GM18907 (cell line): Measurements from ENCODE around the gene MAST1.
A peak's percentile ranks its signal among the peaks of the same experiment; 100 is the strongest.
"Not testable (repeated sequence)": the region's sequence is repeated elsewhere in the genome, so short reads cannot be mapped to it uniquely, and the experiment has no call there.

Experiments used
- ATAC-seq: cut with Tn5 transposase; IDR thresholded peaks from one replicate; pipeline ENCODE4 v1.9.1; 2021; ENCODE audit warnings: mild to moderate bottlenecking, moderate library complexity; ENCODE audit not compliant: unreplicated experiment

Gene MAST1

DNA sequence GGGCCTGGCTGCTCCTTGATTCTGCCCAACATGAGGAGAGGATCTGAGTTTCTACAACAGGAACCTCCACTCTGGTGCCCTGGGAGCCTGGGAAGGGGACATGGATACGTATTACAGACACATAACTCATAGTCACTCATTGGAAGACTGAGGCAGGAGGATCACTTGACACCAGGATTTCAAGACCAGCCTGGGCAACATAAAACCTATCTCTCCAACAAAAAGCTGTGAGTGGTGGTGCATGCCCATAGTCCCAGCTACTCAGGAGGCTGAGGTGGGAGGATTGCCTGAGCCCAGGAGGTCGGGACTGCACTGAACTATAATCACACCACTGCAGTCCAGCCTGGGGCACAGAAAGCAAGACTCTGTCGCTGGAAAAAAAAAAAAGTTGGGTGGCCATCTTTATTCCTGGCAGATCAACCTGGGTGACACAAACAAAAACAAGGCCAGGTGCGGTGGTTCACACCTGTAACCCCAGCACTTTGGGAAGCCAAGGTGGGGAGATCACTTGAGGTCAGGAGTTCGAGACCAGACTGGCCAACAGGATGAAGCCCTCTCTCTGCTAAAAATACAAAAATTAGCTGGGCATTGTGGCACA is 49.8 kb downstream of the MAST1 start:
- ATAC-seq: no peak

DNA sequence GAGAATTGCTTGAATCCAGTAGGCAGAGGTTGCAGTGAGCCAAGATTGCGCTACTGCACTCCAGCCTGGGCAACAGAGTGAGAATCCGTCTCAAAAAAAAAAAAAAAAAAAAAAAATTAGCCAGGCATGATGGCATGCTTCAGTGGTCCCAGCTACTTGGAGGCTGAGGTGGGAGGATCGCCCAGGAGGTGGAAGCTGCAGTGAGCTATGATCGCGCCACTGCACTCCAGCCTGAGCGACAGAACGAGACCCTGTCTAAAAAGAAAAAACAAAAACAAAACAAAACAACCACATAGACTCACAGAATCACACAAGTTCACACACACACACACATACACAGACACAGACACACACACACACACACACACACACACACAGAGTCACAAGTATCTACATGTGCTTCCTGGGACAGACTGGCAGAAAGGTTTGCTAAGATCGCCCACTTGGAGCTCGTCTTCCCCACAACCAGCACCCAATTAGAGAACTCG is 52.0 kb downstream of the MAST1 start:
- not testable (repeated sequence) for ATAC-seq

DNA sequence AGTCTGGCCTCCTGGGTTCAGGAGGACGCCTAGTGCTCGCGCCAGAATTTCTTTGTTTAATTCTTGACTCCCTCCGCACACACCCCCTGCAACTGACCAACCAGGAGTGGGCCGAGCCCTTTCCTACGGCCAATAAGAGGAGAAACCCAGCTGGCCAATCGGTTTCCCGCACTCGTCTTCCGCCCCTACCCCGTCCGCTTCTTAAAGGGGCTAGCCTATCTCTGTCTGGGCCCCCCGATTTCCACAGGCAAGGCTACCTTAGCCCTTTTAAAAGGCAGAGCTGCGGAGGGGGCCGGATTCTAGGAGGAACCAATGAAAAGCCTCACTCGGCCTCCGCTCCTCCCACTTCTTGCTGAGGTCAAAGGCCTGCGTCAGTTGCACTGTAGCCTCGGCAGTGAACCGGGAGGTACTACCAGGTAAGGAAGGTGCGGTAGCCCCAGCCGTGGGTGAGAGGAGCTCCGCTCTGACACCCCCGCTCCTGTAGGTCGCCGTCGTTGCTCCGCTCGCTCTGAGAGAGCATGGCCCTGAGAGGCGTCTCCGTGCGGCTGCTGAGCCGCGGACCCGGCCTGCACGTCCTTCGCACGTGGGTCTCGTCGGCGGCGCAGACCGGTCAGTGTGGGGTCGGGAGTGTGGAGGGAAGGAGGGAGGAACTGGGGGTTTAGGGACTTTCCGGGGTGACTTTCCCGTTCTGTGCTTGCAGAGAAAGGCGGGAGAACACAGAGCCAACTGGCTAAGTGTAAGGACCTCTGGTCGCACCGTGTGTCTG is 52.7 kb downstream of the MAST1 start, which contains the start of gene GCDH:
Gene GCDH (plus strand): TSS at position 374 of the 766 bp plus-strand sequence. CDS start 145 bp downstream, at position 519.
- peak; percentile 89 for ATAC-seq

GRCh38 chr19:12891553-12892021 is 53.3 kb downstream of the MAST1 start:
- no peak for ATAC-seq

DNA sequence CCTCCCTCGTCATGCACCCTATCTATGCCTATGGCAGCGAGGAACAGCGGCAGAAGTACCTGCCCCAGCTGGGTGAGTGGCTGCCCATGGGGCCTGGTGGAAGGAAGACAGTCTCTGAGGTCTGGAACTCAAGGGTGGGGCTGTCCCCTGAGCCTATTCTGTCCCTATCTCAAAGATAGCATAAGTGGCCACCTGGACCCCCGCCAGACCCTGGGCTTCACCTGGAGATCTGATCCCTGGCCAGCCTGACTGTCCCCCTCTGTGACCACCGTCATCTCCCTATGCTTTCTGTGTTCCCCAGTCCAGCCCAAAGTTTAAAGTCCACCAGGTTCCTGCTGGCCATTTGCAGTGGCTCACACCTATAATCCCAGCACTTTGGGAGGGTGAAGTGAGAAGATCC is 55.3 kb downstream of the MAST1 start:
- ATAC-seq: no peak

DNA sequence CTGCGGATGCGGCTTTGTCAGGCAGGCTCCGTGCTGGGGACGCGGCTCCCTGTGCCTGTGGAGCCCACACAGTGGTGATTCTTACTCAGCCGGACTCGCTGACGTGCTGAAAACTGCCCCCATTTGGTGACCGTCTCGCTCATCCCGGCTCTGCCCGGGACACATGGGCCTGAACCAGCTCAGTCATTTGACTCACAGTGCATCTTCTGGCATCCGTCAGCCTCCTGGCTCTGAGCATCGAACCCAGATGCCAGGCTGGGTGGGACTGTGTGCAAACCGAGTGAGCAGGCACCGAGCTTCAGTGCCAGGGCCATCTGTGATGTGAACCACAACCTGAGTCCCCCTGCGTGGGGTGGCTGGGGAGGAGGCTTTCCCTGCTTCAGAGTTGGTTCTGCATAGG is 58.1 kb downstream of the MAST1 start:
- ATAC-seq: no peak

- peak; percentile 74 for ATAC-seq
Observed at GRCh38 chr19:12899891-12900518, 61.7 kb downstream of the MAST1 start.

DNA sequence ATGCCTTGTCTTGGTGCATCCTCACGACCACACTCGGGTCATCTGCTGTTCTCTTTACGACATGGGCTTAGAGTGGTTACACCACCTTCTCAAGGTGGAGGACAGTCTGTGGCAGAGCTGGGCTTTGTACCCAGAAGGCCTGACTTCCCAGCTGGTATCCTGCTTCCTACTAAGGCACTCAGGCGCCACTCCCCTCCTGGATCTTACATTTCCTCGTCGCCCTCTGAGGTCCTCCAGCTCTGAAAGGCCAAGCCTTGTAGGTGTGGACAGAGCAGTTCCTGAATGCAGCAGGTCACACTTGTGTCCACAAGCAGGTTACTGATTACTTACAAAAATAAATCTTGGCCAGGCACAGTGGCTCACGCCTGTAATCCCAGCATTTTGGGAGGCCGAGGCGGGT is 68.9 kb downstream of the MAST1 start:
- no peak for ATAC-seq

DNA sequence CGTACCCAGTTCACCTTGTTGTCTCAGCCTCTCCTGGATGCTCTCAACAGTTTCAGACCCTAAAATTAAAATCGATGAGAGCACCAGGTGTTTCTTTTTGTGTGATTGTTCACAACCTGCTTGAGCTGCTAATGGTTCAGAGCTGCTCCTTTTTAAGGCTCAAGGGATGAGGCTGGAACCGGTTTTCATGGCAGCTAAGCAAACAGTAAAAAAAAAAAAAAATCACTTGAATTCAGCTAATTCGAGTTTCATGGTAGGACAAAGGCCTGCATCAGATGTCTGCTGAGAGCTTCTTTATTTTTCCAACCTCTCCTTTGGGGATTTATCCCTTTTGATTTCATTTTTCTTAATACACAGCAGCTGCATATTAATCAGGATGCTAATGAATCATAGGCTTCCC is 74.3 kb downstream of the MAST1 start:
- ATAC-seq: no peak

DNA sequence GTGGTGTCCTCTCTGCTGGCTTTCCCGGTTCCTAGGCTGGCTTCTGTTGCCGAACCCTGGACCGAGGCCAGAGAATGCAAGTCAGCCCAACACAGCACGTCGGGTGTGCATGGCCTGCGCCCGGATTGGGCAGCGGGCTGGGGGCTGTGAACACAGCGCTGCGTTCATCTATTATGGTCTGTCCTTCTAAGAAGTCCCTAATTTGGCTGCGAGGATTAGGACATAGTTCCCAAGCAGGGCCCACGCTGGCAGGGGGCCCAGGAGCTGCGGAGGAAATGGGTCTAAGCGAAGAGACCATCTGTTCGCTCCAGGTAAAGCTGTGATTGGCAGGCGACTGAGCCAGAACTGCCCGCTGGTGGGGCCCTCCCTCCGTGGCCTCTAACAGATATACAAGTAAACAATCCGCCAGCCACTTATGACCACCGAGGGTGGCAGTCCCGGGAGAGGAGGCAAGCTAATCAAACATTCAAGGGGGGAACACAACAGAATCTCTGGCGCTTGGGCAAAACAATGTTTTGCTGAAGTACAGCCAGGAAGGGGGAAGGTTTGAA is 74.8 kb downstream of the MAST1 start:
- no peak for ATAC-seq

DNA sequence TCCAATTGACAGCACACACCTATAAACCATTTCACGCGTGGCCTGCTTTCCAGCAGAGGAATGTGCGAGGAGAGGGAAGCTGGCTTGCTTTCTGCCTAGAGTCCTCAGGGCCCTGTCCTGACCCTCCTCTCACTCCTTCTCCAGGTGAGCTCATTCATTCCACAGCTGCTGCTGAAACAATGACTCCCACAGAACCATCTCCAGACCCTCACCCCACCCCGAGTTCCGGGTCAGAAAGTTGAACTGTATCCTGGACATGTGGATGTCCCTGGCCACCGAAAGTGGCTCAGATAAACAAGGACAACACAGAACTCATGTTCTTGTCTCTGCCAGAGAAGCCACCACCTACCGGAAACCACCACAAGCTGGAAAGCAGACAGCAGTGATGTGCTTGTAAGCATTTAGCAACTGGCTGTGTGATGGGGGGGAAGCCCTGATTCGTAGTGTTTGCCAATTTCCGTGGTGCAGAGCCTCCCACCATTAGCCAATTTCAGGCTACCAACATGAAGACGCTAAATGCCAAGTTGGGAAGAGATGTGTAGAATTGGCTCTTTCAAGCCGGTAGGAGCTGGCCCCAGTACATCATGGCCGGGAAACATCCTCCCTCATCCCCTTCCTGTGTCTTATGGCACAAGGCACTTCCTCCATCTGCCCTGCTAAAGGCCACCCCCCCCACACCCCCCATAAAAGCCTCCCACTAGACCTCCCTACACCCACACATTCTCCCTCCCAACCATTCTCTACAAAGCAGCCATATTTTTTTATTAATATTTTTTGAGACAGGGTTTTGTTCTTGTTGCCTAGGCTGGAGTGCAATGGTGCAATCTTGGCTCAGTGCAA is 75.8 kb downstream of the MAST1 start:
- ATAC-seq: no peak

DNA sequence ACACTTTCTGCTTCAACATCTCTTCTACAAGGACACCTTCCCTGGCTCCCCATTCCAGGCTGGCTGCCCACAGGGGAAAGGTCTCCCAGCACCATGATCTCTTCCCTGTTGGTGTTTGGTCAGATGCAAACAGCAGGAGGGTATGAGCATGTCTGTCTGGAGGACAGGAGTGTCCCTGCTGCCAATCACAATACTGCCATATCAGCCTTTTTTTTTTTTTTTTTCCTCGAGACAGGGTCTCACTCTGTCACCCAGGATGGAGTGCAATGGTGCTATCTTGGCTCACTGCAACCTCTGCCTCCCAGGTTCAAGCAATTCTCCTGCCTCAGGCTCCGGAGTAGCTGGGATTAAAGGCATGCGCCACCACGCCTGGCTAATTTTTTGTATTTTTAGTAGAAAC is 77.5 kb downstream of the MAST1 start:
- not testable (repeated sequence) for ATAC-seq

GRCh38 chr19:12918253-12918652 is 79.9 kb downstream of the MAST1 start:
- no peak for ATAC-seq

DNA sequence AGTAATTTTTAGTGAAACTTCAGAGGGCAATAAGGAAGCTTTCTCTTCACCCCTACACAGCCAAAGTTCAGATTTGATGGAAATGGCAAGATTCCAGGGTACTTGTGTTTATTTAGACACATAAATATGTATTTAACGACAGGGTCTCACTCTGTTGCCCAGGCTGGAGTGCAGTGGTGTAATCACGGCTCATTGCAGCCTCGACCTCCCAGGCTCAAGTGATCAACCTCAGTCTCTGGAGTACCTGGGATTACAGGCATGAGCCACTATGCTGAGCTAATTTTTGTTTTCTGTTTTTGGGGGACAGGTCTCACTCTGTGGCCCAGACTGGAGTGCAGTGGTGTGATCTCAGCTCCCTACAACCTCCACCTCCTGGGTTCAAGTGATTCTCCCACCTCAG is 82.7 kb downstream of the MAST1 start:
- ATAC-seq: no peak

GRCh38 chr19:12922959-12923358 is 84.6 kb downstream of the MAST1 start:
- ATAC-seq: no peak
